ENCODE results near the gene PAM. TPM values are rescaled to one million over a fixed set of nuclear protein-coding genes. Genes with fewer than 3 reads are reported as not detected.

PAM gene
- total and polyA plus RNA-seq, 2 of the 8 experiments (the other 6 are each of a cell fraction or from before 2014, with no cell fraction given): 30.4 to 67.8 TPM

DNA sequence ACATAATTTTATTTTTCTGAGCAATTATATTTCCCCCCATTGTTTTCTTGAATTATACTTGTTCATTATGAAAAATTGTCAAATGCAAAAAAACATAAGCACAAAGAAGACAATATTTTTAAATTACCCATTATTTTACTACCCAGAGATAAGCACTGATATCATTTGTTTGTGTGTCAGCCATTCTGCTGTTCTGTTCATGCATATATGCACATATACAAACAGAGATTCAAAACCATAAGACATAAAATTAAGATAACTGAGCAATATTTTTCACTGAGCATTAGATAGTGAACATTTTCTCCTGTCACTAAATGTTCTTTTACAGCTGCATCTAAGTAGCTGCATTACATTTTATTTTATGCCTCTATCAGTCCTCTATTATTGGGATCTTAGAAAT lies 35.6 kb downstream of the PAM start (continued):
- TF ChIP-seq, protein P1, sequence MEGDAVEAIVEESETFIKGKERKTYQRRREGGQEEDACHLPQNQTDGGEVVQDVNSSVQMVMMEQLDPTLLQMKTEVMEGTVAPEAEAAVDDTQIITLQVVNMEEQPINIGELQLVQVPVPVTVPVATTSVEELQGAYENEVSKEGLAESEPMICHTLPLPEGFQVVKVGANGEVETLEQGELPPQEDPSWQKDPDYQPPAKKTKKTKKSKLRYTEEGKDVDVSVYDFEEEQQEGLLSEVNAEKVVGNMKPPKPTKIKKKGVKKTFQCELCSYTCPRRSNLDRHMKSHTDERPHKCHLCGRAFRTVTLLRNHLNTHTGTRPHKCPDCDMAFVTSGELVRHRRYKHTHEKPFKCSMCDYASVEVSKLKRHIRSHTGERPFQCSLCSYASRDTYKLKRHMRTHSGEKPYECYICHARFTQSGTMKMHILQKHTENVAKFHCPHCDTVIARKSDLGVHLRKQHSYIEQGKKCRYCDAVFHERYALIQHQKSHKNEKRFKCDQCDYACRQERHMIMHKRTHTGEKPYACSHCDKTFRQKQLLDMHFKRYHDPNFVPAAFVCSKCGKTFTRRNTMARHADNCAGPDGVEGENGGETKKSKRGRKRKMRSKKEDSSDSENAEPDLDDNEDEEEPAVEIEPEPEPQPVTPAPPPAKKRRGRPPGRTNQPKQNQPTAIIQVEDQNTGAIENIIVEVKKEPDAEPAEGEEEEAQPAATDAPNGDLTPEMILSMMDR (IDR thresholded peaks at IDR 0.05; ENCODE audit: control extremely low read depth in 1 of 3, insufficient read depth in 1 of 3, low read depth in 1 of 3, low read length in 3 of 3): no peak
- TF ChIP-seq FOSL1 (IDR thresholded peaks at IDR 0.05; ENCODE audit: insufficient read depth, low read depth, low read length) (no peak), POLR2A (IDR thresholded peaks at IDR 0.05; ENCODE audit: control extremely low read depth in 1 of 2, low read depth in 2 of 2, low read length in 2 of 2) (no peak), CEBPB (IDR thresholded peaks at IDR 0.05; ENCODE audit: low read depth, low read length) (no peak), BCL11A (IDR thresholded peaks at IDR 0.05; ENCODE audit: low read depth in 2 of 2, low read length in 2 of 2) (no peak), ASH2L (IDR thresholded peaks at IDR 0.05; ENCODE audit: low read length) (no peak)
- TF ChIP-seq, protein P2, sequence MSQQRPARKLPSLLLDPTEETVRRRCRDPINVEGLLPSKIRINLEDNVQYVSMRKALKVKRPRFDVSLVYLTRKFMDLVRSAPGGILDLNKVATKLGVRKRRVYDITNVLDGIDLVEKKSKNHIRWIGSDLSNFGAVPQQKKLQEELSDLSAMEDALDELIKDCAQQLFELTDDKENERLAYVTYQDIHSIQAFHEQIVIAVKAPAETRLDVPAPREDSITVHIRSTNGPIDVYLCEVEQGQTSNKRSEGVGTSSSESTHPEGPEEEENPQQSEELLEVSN (IDR thresholded peaks at IDR 0.05): no peak

Data from H1 (cell line).